ENCODE measurements around the gene ANXA3.
"Not testable (repeated sequence)": the region's sequence is repeated elsewhere in the genome, so short reads cannot be mapped to it uniquely, and the experiment has no call there.

ANXA3 gene

DNA sequence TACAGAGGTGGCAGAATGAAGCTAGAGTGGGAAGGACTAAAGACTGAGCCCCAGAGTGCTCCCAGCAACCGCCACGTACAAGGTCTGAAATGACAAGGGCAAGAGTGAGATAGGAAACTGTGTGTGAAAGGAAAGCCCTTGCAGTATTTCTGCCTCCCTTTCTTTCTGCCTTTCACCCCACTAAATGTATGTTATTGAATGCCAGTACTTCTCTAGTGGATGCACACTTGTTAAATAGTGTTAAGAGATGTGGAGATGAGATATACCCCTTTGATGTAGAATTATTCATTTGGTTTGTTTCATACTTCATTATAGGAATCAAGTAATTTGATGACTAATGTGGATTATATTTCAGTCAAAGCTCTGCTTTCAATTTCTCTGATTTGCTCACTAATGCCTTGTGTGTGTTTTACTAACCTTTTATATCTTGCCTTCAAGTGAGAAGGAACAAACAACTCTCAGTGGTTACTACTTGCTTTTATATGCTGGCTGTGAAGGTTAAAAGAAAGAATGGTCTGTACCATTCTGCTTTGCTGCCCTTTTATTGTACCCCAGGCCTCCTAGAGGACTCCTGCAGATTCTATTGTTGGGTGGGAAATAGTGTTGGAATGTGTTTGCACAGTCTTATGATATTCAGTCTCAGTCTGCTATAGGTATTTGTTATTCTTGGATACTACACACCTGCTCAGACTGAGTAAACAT is 8.0 kb upstream of the ANXA3 start:
- DNase-seq, result no peak

DNA sequence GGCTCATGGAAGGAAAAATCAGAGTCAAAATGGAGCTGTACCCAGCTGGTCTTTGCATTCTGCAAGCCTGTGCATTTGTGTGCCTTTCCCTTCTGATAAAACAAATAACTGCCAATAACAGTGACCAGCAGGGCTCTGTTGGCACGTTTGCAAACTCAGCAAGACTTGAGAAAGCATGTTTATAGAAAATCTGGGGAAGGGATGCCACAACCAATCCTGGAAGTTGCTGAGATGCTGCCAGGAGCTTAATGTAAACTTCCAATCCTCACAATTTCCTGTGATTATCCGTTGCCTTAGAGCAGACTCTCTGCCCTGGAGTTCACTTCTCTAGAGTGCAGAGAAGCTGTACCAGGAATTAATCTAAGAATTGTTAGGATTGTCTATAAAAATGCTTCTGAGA is 6.9 kb upstream of the ANXA3 start:
- no peak for DNase-seq

DNA sequence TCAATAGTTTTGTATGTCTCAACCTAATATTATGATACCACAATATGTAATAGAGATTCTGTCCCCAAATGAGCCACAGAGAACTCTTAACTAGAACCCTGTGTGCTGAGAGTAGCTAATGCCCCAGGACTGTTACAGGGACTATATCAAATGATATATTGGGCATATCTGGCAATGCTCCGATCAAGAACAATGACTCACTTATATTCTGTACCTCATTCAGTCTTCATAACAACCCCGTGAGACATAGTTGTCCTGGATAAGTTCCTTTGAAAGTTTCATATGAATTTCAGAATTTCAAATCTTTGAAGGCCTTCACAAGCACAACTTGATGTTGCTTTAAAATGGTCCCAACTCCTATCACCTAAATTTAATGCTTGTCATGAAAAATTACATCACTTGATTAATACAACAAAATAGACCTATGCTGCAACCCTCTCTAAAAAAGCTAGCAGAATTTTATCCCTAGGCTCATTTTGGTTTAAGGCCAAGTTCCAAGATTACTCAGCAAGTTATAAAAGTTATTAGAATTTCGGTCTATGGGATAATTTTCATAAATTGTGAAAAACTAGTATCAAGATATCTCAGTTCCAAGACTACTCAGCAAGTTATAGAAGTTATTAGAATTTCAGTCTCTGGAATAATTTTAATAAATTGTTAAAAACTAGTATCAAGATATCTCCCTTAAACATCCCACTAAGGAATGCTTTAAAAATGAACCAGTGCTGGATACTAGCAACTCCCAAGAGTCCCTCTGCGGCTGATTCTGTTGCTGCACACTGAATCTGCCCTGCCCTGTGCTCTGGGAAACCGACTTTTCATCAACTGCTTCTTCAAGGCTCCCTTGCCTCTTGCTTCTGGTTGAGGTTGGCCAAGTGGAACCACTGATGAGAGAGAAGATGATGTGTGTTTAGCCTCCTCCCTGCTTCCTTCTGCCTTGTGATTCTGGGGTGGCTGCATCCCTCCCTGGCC is 6.0 kb upstream of the ANXA3 start:
- DNase-seq, result no peak

DNA sequence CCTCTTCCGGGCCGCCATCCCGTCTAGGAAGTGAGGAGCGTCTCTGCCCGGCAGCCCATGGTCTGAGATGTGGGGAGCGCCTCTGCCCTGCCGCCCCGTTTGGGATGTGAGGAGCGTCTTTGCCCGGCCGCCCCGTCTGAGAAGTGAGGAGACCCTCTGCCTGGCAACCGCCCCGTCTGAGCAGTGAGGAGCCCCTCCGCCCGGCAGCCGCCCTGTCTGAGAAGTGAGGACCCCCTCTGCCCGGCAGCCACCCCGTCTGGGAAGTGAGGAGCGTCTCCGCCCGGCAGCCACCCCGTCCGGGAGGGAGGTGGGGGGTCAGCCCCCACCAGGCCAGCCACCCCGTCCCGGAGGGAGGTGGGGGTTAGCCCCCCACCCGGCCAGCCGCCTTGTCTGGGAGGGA is 3.7 kb upstream of the ANXA3 start:
- not testable (repeated sequence) for DNase-seq

DNA sequence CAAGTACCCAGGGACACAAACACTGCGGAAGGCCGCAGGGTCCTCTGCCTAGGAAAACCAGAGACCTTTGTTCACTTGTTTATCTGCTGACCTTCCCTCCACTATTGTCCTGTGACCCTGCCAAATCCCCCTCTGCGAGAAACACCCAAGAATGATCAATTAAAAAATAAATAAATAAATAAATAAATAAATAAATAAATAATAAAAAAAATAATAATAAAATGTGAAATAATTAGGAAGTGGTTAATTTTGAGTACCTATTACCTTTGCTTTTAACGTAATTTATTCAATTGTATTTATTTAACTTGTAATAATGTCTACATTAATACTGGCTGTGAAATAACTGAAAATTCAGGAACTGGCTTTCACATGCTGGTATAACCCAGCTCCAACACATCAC is 2.7 kb upstream of the ANXA3 start:
- not testable (repeated sequence) for DNase-seq

DNA sequence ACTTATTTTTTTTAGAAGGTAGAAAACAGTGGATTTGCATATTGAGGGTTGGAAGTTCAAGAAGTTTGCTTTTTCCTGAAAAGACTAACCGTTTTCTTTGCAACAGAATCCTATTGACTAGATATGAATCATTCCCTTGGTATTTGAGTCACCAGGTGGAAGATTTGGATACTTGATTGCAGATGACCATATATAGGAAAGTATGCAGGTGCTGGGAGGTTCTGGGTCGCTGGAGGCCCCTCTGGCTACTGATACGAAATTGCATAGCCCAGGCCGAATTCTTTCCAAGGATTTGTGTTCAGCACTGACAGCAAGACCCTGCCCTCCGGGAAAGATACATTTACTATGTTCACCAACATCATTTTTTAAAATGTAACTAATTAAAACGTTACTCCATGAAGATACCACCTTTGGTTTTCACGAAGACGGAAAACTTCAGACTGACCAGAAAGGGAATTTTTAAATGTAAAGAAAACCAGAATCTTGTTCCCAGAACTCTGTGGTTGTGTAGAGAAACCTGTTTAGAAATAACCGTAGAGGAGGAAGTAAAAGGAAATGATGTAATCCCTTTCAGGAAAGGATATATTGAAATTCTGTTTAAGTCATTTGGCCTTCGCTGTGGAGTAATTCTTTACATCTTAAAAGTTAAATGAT is 946 bp downstream of the ANXA3 start:
- DNase-seq, result no peak

DNA sequence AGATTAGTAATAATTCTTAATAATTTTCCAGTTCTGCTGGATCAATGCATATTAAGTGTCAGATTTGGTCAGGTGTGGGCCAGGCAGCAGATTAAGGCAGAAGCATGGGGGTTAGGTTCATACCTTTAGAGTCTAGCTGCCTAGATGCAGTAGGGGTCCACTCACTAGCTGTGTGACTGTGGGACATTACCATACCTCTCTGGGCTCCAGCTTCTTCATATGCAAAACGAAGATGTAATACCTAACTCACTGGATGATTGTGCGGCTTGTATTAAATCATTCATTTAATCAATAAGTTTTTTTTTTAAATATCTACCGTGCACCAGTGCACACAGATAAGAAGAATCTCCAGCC is 1.4 kb downstream of the ANXA3 start:
- no peak for DNase-seq

DNA sequence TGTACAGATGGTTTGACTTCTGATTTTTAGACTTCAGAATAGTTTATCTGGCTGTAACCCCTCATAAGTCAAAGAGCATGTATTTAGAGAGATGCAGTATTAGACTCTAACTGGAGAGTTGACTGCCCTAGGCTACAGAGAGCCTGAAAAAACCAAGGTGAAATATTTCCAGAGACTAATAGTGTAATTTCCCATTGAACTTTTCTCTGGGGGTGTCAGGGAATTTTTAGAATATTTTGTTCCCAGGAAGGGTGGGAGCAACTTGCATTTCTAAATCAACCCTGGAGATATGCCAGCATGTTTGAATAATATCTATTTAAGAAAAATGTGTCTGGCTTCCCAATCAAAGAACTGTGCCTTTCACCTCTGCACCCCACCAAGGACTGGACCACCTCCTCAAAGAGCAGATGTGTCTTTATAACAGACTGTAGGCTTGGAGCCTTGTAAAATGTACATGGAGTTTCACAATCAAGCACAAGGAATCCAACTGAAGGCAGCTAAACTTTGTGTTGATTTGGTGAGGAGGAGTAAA is 2.0 kb downstream of the ANXA3 start:
- no peak for DNase-seq

DNA sequence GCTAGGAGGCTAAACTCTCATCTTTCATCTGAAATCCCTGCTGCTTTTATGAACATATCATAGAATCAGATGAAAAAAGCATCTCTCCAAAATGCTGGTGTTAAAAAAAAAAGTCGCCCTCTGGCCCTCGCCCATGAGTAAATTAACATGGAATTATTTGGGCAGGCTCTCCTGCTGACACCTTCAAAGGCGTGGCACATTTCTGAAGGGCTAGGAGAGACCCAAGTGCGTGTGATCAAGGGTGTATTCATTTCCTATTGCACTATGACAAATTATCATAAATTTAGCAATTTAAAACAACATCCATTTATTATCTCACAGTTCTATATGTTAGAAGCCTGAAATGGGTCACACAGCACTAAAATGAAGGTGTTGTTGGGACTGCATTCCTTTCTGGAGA is 5.1 kb downstream of the ANXA3 start:
- no peak for DNase-seq

DNA sequence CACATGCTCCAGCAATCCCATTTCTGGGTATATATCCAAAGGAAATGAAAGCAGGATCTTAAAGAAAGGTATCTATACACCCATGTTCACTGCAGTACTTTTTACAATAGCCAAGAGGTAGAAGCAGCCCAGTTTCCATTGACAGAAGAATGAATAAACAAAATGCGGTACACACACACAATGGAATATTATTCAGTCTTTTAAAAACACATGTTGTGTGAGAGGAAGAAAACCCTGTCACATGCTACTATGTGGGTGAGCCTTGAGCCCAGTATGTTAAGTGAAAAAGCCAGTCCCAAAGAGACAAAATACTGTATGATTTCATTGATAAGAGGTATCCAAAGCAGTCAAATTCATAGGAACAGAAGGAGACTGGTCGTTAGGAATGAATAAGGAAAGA is 6.3 kb downstream of the ANXA3 start:
- no peak for DNase-seq

DNA sequence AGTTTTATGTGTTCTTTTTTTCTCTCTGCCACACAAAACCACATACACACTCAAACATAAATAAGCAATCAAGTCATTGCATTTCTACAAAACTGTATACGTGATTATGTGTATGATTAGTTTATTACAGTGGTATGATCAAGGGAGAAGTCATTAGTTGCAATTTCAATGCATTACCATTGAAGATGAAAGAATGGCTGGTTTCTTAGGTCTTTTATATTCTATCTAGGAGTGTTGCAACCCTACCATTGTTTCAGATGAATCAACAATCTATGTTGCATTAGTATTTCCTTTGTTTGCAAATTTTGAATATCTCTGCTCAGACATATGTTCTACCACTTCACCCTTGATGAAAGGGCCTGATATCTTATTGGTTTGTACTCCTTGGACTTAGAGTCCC is 6.8 kb downstream of the ANXA3 start:
- DNase-seq, result no peak

DNA sequence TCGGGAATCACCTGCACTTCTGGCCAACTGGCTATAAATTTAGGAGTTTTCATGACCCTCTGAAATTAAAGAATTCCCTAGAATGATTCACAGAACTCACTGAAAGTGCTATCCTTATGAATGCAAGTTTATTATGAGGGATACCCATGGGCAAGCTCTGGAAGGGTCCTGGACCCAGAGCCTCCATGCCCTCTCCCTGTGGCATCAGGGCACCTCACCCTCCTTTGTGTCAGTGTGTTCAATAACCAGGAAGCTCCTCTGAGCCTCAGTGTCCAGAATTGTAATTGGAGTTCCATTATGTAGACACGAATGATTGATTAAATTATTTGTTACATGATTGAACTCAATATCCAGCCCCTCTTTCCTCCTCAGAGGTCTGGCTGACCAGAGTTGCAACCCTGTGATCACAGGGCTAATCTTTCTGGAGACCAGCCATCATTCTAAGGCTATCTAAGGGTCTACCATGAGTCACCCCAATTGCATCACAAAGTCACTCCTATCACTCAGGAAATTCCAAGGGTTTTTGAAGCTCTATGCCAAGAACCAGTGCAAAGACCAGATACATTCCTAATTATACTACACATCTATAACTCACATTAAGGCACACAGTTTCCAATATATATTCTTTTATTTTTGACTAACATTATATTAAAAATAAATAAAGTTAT is 8.9 kb downstream of the ANXA3 start:
- DNase-seq, result no peak

DNA sequence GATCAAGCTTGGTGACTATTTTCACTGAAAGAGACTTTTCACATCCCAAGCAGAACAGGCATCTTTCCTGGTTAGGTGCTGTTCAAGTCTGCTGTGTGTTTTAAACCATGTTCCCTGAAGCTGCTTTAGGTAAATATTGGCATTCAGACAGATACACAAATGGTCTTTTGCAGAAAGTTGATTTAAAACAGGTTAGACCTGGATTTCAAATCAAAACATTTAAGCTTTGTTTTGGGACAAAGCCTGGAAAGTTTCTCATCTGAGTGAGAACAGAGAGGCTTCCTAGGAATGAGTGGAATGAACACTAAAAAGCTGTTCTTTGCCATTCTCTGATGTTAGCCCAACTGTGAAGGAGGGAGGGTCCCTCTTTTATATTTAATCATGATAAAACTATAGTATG is 10.1 kb downstream of the ANXA3 start:
- DNase-seq, result no peak

DNA sequence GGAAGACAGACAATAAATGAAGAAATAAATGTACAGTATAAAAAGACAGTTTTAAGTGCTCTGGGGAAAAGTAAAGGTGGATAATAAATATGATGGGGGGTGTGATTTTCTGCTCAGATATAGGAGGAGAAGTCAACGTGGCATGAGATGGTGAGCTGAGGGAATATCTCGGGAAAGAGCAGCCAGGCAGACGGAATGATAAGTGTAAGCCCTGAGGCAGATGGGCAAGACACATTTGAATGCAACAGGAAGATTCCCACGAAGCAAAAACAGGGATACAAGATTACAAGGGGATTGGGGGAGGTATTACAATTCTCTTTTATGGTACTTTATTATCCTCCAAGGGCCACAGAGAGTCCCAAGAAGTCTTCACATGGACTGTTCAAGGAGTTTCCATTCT is 11.1 kb downstream of the ANXA3 start:
- no peak for DNase-seq

DNA sequence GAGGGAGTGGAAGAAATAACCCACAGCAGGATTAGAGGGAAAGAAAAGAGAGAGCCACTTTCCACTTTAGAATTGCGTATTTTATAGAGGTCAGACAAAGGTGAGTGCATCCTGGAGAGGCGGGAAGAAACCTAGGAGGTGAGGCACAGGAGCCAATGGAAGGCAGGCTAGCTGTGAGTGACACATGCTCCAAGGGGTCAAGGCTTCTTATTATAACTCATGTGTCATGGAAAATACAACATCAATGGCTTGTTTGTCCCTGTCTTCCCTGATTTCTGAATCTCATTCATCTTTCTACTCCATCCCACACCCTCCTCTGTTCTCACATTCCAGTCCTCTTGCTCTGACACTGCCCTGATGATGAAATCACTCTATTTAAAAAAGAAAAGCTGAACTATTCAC is 14.4 kb downstream of the ANXA3 start:
- no peak for DNase-seq

DNA sequence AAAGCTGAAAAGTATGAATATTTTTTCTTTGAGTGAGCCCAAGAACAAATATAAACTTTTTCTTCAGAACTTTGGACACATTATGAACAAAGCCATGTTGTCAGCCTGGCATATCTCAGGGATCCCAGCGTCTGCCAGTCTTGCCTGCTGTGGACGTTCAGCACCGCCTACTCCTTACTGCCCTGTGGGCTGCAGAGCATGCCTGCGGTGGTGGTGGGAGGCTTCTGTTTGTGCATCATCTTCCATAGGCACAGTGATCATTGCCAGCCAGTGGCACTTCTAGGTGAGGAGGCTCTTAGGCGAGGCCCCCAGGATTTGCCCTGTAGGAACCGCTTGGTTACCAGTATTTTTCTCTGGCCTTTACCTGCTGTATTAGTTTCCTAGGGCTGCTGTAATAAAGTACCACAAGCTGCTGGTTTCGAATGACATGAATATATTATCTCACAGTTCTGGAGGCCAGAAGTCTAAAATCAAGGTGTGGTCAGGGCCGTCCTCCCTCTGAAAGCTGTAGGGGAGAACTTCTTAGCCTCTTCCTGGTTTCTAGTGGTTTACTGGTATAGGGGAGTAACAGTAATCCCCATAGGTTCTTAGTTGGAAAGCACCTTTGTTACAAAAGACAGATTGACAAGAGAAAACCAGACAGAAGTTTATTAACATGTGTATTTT is 15.4 kb downstream of the ANXA3 start:
- no peak for DNase-seq

DNA sequence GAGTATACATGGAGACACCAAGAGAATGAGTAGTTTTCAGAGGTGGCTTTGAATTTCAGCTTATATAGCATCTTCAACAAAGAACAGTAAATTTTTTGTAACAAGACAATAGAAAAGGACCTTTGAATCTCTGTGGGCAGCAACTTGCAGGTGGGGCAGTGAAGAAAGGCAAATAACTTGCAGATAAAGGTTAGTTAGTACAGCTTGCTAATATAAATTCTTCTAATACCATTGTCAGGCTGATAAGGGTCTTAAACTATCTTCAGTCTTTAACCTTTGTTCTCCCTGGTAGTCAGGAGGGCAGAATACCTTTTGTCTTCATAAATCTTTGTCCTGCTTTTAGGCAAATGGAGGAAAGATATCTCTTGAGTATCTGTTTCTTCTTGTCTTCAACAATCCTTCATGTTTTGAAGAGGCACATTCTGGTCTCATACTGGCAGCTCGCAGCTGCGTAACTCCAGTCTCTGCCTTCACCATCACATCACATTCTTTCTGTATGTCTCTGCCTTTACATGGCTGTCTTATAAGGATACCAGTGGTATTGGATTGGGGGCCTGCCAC is 16.0 kb downstream of the ANXA3 start:
- DNase-seq, result no peak

DNA sequence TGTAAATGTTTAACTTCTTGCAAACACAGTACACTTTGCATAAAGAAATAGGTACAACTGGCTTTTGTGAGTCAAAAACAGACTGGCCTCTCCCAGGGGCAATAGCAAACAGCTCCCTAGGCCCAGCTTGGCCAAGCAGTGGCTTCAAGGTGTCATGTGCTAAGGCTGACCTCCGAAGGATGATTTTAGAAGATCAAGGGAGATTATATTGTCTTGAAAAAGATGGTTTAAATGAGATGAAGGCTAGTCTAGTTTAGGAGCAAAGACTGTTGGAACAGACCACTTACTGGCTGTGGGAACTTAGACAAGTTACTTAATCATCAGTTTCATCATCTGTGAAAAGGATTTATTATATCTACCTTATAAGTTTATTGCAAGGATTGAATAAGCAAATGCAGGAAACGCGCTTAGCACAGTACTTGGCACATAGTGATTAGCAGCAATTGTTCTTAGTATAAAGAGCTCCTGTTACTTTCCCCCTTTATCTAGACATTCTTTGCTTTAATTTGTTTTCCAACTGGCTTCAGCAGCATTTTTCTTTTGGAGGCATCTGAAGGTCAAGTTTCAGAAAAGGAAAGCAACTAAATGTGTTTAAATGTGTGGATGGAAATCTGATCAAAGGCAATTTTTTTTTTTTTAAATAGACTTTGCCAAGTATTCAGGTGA is 17.2 kb downstream of the ANXA3 start:
- DNase-seq, result no peak

DNA sequence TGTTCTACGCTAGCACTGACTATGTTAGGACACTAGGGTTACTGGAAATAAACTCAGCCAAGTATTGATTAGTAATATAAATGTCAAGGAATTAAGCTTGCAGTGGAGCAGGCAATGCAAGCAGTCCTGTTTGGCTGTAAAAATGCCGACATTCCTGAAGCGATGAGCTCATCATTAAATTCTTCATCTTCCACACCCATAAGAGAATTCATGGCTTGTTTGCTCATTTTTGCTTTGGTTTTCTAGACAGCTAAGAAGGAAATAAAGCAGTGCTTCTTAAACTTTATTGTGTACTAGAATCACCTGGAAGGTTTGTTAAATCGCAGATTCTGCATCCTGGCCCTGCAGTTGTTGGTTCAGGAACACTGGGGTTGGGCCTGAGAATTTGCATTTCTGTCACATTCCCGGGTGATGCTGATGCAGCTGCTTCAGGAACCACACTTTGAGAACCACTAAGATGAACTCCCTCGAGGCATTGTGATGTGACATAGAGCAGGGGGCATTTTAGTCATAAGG is 17.8 kb downstream of the ANXA3 start:
- DNase-seq, result no peak

DNA sequence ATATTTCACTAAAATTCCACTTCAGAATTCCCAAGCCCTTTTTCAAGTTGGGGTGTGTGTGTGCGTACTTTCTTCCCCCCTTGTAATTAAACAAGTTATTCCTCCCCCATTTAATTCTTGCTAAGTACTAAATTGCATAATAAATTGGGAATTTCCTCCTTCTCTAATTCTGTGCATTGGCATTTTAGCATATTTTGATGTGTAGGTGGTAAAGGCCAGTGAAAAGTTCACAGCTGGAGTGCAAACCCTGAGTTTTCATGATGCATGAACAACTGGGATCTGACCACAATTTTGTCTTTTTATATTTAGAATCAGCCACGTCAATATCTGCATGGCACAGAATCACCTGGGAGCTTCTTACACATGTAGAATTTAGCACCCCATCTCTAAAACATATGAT is 18.5 kb downstream of the ANXA3 start:
- DNase-seq, result no peak

DNA sequence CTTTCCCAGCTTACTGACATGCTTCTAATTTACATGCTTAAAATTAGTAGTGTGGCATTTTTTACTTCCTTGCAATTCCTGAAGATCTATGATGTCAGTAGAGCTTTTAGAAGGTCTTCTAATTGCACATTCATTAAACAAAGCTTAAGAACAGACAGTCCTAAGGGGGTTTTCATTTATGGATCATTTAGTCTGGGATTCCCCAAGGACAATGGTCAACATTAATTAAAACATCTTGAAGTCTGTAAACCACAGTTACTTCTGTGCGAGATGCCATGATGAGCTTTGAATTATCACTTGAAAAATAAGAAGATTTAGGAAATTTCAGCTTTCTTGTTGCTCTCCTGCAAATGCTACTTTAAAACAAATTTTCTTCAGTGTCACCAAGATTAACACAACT is 20.2 kb downstream of the ANXA3 start:
- DNase-seq, result no peak

All from activated CD4-positive, CD25-positive, alpha-beta regulatory T cell treated with anti-CD3 and anti-CD28 coated beads, Interleukin-2, amount 50 U/mL, for 72 hours (primary cell).